GM12878 (cell line): ENCODE results near the gene COASY. TPM values are rescaled to one million over a fixed set of nuclear protein-coding genes. Genes with fewer than 3 reads are reported as not detected.

Experiments
- ASH2L ChIP-seq: fragments of 300-600, 200-600 bp; sonication (generic); IDR thresholded peaks from 2 replicates; pipeline ENCODE4 v1.6.1; 2017; ENCODE audit warnings: low read depth, mild to moderate bottlenecking, borderline replicate concordance
- BHLHE40 ChIP-seq, 2 experiments: fragments of 450-650 bp in 1 of 2; IDR thresholded peaks; 2 replicates each; pipeline ENCODE4 v1.6.1; 2011 to 2017; ENCODE audit warnings: low read depth in 2 of 2, borderline replicate concordance in 1 of 2, improper control_type of control experiment in 1 of 2, low read length in 1 of 2, mild to moderate bottlenecking in 1 of 2
- CBFB ChIP-seq: IDR thresholded peaks from 2 replicates; pipeline ENCODE4 v1.6.1; 2016; ENCODE audit warnings: antibody characterized with exemption, low read depth
- DPF2 ChIP-seq: fragments of 450-650 bp; IDR thresholded peaks from 2 replicates; pipeline ENCODE4 v1.6.1; 2017; ENCODE audit warnings: mild to moderate bottlenecking
- HDAC6 ChIP-seq: fragments of 200-600 bp; sonication (generic); IDR thresholded peaks from one replicate; pipeline ENCODE4 v1.8.0; 2017; ENCODE audit warnings: antibody characterized with exemption; ENCODE audit not compliant: unreplicated experiment
- HDGF ChIP-seq: fragments of 450-650 bp; IDR thresholded peaks from 2 replicates; pipeline ENCODE4 v1.6.1; 2016; ENCODE audit warnings: antibody characterized with exemption
- IKZF2 ChIP-seq, 2 experiments: fragments of 450-650 bp; IDR thresholded peaks; 2 replicates each; pipeline ENCODE4 v1.6.1; 2017; ENCODE audit warnings: mild to moderate bottlenecking in 2 of 2, moderate library complexity in 2 of 2
- JUND ChIP-seq: IDR thresholded peaks from 2 replicates; pipeline ENCODE4 v1.6.1; 2012; ENCODE audit warnings: low read depth, mild to moderate bottlenecking, low read length, improper control_type of control experiment, moderate library complexity
- LARP7 ChIP-seq: fragments of 450-650 bp; IDR thresholded peaks from 2 replicates; pipeline ENCODE4 v1.6.1; 2017; ENCODE audit warnings: mild to moderate bottlenecking
- MYC ChIP-seq: IDR thresholded peaks from 2 replicates; pipeline ENCODE4 v1.6.1; 2011; ENCODE audit warnings: mild to moderate bottlenecking, low read length, moderate library complexity, inconsistent platforms; ENCODE audit not compliant: insufficient read depth, insufficient replicate concordance, insufficient read length, severe bottlenecking
- NFXL1 ChIP-seq: fragments of 450-650 bp; IDR thresholded peaks from 2 replicates; pipeline ENCODE4 v1.6.1; 2017; ENCODE audit warnings: antibody characterized with exemption, mild to moderate bottlenecking, borderline replicate concordance
- PAX8 ChIP-seq: fragments of 450-650 bp; IDR thresholded peaks from 2 replicates; pipeline ENCODE4 v1.6.1; 2017; ENCODE audit warnings: mild to moderate bottlenecking, moderate library complexity
- PML ChIP-seq: IDR thresholded peaks from 2 replicates; pipeline ENCODE4 v1.6.1; 2012; ENCODE audit warnings: low read length, inconsistent platforms
- POLR2A ChIP-seq: IDR thresholded peaks from 2 replicates; pipeline ENCODE4 v1.6.1; 2011; ENCODE audit warnings: low read depth, mild to moderate bottlenecking, low read length
- RAD51 ChIP-seq: fragments of 450-650 bp; IDR thresholded peaks from 2 replicates; pipeline ENCODE4 v1.6.1; 2016; ENCODE audit warnings: moderate library complexity, mild to moderate bottlenecking, inconsistent platforms
- RBBP5 ChIP-seq: fragments of 200-600 bp; sonication (generic); conservative IDR thresholded peaks from 2 replicates; pipeline ENCODE4 v1.6.1; 2016
- RUNX3 ChIP-seq: IDR thresholded peaks from 2 replicates; pipeline ENCODE4 v1.6.1; 2012; ENCODE audit warnings: low read length, inconsistent platforms
- SP1 ChIP-seq: IDR thresholded peaks from one replicate; pipeline ENCODE4 v1.6.1; 2011; ENCODE audit warnings: low read depth, low read length
- STAT3 ChIP-seq: IDR thresholded peaks from 2 replicates; pipeline ENCODE4 v1.6.1; 2011; ENCODE audit warnings: low read depth, low read length, improper control_type of control experiment
- TAF1 ChIP-seq: IDR thresholded peaks from 2 replicates; pipeline ENCODE4 v1.6.1; 2011; ENCODE audit warnings: mild to moderate bottlenecking, low read depth, low read length, borderline replicate concordance
- TCF12 ChIP-seq: IDR thresholded peaks from 2 replicates; pipeline ENCODE4 v1.6.1; 2011; ENCODE audit warnings: low read depth, mild to moderate bottlenecking, low read length
- WRNIP1 ChIP-seq: IDR thresholded peaks from 2 replicates; pipeline ENCODE4 v1.6.1; 2011; ENCODE audit warnings: low read depth, low read length, improper control_type of control experiment, borderline replicate concordance
- YBX1 ChIP-seq: fragments of 450-650 bp; IDR thresholded peaks from 2 replicates; pipeline ENCODE4 v1.6.1; 2016; ENCODE audit warnings: antibody characterized with exemption
- YY1 ChIP-seq: IDR thresholded peaks from 2 replicates; pipeline ENCODE4 v1.6.1; 2011; ENCODE audit warnings: low read depth, mild to moderate bottlenecking, low read length
- ZBED1 ChIP-seq: IDR thresholded peaks from 2 replicates; pipeline ENCODE4 v1.6.1; 2016; ENCODE audit warnings: borderline replicate concordance
- ZNF384 ChIP-seq: IDR thresholded peaks from 2 replicates; pipeline ENCODE4 v1.6.1; 2012; ENCODE audit warnings: low read depth, mild to moderate bottlenecking, low read length, improper control_type of control experiment, borderline replicate concordance
- ZZZ3 ChIP-seq: IDR thresholded peaks from 2 replicates; pipeline ENCODE4 v1.6.1; 2011; ENCODE audit warnings: low read depth; ENCODE audit not compliant: control insufficient read depth, insufficient read length
- polyA plus RNA-seq, 11 experiments: library from polyadenylated mRNA; depleted of rRNA in 4 of 11; unstranded in 6 of 11; stranded (reverse) in 5 of 11; fragments of >200 nt; fragmentation: Nextera tagmentation in 4 of 11; fragmentation: Illumina TruSeq in 1 of 11; extraction: Ambion mirVana in 4 of 11; extraction: Trizol in 1 of 11; gene quantifications; 1 replicate in 1 of 11; 2 replicates in 10 of 11; pipeline versions ENCODE4 v1.2.1 to v1.2.3, GENCODE V29; 2011 to 2016; ENCODE audit warnings: inconsistent platforms in 2 of 11, missing spikeins in 2 of 11, low read depth in 1 of 11
- total RNA-seq, 4 experiments: library from RNA; depleted of rRNA in 3 of 4; stranded (reverse); fragments of >200 nt in 3 of 4; fragmentation: Illumina TruSeq in 1 of 4; extraction: Trizol in 1 of 4; gene quantifications; 2 replicates each; pipeline versions ENCODE4 v1.2.1 to v1.2.3, GENCODE V29; 2013 to 2021
- TF ChIP-seq, protein P1 (sequence below): fragments of 450-650 bp; IDR thresholded peaks from 2 replicates; pipeline ENCODE4 v1.6.1; 2016; ENCODE audit warnings: mild to moderate bottlenecking
- TF ChIP-seq, protein P2 (sequence below): fragments of 450-650 bp; IDR thresholded peaks from 2 replicates; pipeline ENCODE4 v1.6.1; 2016; ENCODE audit warnings: mild to moderate bottlenecking
- TF ChIP-seq, protein P3 (sequence below), 3 experiments: IDR thresholded peaks in 2 of 3; conservative IDR thresholded peaks in 1 of 3; 2 replicates each; pipeline ENCODE4 v1.5.1; 2011; ENCODE audit warnings: low read depth in 3 of 3, low read length in 3 of 3, mild to moderate bottlenecking in 3 of 3, control low read depth in 2 of 3, moderate library complexity in 2 of 3, inconsistent platforms in 1 of 3, mixed read lengths in 1 of 3; ENCODE audit not compliant: control insufficient read depth in 2 of 3, insufficient read depth in 1 of 3; ENCODE audit errors: extremely low read depth in 1 of 3

Gene COASY
- total and polyA plus RNA-seq, 10 of the 15 experiments (the other 5 are each of a cell fraction or from before 2014, with no cell fraction given), result 18.6 to 93.9 (median 43.2) TPM

DNA sequence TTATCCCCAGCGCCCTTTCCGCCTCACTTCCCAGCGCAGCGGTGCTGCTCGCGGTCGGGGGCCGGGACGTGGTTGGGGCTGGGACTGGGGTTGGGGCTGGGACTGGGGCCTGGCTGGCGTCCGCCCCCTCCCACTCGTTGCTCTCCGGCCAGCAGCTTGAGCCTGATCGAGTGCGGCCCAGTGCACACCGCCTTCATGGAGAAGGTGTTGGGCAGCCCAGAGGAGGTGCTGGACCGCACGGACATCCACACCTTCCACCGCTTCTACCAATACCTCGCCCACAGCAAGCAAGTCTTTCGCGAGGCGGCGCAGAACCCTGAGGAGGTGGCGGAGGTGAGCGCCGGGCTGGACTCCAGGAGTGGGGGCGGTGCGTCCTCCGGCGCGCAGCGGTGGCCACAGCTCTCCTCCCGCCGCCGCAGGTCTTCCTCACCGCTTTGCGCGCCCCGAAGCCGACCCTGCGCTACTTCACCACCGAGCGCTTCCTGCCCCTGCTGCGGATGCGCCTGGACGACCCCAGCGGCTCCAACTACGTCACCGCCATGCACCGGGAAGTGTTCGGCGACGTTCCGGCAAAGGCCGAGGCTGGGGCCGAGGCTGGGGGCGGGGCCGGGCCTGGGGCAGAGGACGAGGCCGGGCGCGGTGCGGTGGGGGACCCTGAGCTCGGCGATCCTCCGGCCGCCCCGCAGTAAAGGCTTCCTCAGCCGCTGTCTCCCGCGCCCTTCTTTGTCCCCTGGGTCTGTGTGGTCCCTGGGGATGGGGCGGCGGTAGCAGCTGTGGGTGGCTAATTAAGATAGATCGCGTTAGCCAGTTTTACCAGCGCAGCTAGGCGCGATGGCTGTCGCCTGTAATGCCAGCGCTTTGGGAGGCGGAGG is 7.5 kb upstream of the COASY start (continued):
- TF ChIP-seq ZZZ3, result no peak
- TF ChIP-seq LARP7, result peak; percentile 52
- TF ChIP-seq CBFB, result no peak
- peak; percentile 6 for TF ChIP-seq RUNX3
- TF ChIP-seq DPF2, result peak; percentile 82
- TF ChIP-seq, protein P1, sequence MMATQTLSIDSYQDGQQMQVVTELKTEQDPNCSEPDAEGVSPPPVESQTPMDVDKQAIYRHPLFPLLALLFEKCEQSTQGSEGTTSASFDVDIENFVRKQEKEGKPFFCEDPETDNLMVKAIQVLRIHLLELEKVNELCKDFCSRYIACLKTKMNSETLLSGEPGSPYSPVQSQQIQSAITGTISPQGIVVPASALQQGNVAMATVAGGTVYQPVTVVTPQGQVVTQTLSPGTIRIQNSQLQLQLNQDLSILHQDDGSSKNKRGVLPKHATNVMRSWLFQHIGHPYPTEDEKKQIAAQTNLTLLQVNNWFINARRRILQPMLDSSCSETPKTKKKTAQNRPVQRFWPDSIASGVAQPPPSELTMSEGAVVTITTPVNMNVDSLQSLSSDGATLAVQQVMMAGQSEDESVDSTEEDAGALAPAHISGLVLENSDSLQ, result peak; percentile 26; the same call in 1 of the 2 replicates
- TF ChIP-seq, protein P2, sequence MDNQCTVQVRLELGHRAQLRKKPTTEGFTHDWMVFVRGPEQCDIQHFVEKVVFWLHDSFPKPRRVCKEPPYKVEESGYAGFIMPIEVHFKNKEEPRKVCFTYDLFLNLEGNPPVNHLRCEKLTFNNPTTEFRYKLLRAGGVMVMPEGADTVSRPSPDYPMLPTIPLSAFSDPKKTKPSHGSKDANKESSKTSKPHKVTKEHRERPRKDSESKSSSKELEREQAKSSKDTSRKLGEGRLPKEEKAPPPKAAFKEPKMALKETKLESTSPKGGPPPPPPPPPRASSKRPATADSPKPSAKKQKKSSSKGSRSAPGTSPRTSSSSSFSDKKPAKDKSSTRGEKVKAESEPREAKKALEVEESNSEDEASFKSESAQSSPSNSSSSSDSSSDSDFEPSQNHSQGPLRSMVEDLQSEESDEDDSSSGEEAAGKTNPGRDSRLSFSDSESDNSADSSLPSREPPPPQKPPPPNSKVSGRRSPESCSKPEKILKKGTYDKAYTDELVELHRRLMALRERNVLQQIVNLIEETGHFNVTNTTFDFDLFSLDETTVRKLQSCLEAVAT, result 0 out of 2 replicates have a peak, but pooled peaks have one; percentile 10
- TF ChIP-seq STAT3, result no peak
- peak in 1 of 2 experiments; percentile 40; a peak in 1 of 4 replicates for TF ChIP-seq BHLHE40 (IDR thresholded peaks at IDR 0.05; ENCODE audit: borderline replicate concordance in 1 of 2, low read depth in 2 of 2, low read length in 1 of 2)
- TF ChIP-seq ASH2L, result no peak
- no peak for TF ChIP-seq YBX1
- no peak for TF ChIP-seq PAX8
- no peak for TF ChIP-seq ZNF384
- no peak for TF ChIP-seq PML
- no peak for TF ChIP-seq JUND
- TF ChIP-seq TCF12, result peak; percentile 63; the same call in 1 of the 2 replicates
- TF ChIP-seq SP1, result no peak
- TF ChIP-seq WRNIP1, result no peak
- no peak for TF ChIP-seq ZBED1
- no peak for TF ChIP-seq RAD51
- no peak for TF ChIP-seq HDAC6
- peak; percentile 29 for TF ChIP-seq MYC
- TF ChIP-seq TAF1, result peak; percentile 22; the same call in 1 of the 2 replicates
- no peak for TF ChIP-seq NFXL1
- TF ChIP-seq YY1, result no peak
- peak in 1 of 2 experiments; percentile 43; a peak in 1 of 4 replicates for TF ChIP-seq IKZF2 (IDR thresholded peaks at IDR 0.05)
- TF ChIP-seq, protein P3, sequence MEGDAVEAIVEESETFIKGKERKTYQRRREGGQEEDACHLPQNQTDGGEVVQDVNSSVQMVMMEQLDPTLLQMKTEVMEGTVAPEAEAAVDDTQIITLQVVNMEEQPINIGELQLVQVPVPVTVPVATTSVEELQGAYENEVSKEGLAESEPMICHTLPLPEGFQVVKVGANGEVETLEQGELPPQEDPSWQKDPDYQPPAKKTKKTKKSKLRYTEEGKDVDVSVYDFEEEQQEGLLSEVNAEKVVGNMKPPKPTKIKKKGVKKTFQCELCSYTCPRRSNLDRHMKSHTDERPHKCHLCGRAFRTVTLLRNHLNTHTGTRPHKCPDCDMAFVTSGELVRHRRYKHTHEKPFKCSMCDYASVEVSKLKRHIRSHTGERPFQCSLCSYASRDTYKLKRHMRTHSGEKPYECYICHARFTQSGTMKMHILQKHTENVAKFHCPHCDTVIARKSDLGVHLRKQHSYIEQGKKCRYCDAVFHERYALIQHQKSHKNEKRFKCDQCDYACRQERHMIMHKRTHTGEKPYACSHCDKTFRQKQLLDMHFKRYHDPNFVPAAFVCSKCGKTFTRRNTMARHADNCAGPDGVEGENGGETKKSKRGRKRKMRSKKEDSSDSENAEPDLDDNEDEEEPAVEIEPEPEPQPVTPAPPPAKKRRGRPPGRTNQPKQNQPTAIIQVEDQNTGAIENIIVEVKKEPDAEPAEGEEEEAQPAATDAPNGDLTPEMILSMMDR (IDR thresholded peaks at IDR 0.05 in 2 of 3, conservative IDR thresholded peaks at IDR 0.05 in 1 of 3; ENCODE audit: control insufficient read depth in 2 of 3, extremely low read depth in 1 of 3, insufficient read depth in 1 of 3, low read depth in 3 of 3, low read length in 3 of 3), result no peak
- TF ChIP-seq RBBP5, result no peak
- peak; percentile 77; the same call in 1 of the 2 replicates for TF ChIP-seq HDGF
- peak; percentile 97 for TF ChIP-seq POLR2A
